Caki2 (cell line): ENCODE data around the gene SEL1L. TPM values are rescaled to one million over a fixed set of nuclear protein-coding genes. Genes with fewer than 3 reads are reported as not detected.
"Not testable (repeated sequence)": the region's sequence is repeated elsewhere in the genome, so short reads cannot be mapped to it uniquely, and the experiment has no call there.

Source experiments
- DNase-seq: peaks from one replicate; pipeline ENCODE4 v3.0.0-alpha.2; 2015; ENCODE audit warnings: low read depth
- in situ Hi-C: cut with HindIII; loops from 2 replicates; pipeline ENCODE4 v1.10.0; 2016; ENCODE audit warnings: low sequenced_read_pairs, low pct_unique_long_range_greater_than_20kb, mixed read lengths
- total RNA-seq: library from RNA; depleted of rRNA; stranded (reverse); fragments of >200 nt; shearing (Covaris generic); gene quantifications from 2 replicates; pipeline ENCODE4 v1.2.3, GENCODE V29; 2014; ENCODE audit warnings: low replicate concordance; rRNA removed

The SEL1L gene
- total RNA-seq, 1 experiment from 2014 or later, result 26.1 TPM

DNA sequence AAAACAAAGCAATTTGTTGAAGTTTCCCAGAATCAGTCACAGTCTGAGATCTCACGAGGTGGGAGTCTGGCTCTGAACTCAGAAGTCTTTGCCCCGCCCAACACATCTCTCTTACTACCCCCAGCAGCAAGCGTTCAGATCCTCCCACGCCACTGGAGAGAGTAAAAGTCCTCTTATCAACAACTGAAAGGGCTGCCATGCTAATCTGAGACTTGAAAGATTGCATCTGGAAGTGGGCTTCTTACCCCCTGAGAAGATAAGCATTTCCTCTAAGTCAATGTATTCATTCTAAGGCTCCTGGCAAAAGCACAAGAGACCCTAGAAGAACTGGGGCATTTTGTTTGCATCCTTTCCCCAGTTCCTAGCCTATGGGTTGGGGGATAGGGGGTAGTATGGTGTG lies 99.4 kb downstream of the SEL1L start:
- no peak for DNase-seq
- in situ Hi-C loops, result no loop called here

DNA sequence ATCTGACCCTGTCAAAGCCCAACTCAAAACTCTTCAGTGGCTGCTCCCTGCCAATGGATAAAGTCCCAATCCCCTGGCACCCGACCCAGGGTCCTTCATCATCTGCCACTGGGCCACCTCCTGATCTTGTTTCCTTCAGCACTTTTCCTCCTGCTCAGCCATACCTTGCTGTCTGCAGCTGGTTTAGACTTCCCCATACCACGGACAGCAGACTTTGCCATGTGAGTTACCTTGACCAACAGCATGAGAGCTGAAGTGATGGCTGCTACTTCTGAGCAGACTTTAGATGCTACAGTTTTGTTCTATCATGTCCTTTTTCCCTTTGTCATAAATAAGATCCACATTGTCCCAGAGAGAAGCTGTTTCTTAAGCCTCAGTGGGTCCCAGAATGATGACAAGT lies 100.3 kb downstream of the SEL1L start:
- in situ Hi-C loops, result no loop called here
- no peak for DNase-seq

DNA sequence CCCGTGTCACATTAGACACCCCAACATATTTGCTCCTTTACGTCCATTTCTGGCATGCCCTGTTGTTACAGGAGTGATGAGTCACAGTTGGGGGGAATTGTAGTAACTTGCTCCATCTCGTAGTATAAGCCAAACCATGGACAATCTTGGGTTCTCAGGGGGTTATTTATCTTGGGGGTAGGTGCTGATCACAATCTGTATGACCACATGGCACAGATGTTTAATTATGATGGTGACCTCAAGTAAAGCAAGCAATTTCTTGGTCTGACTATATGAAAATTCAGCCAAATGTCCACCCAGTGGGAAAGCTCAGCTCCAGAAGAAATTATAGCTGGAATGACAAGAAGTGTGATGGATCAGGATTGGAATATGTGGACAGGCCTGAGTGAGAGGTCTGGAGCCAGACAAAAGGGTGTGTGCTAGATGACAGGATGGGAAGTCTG lies 101.4 kb downstream of the SEL1L start:
- in situ Hi-C loops, result no loop called here

DNA sequence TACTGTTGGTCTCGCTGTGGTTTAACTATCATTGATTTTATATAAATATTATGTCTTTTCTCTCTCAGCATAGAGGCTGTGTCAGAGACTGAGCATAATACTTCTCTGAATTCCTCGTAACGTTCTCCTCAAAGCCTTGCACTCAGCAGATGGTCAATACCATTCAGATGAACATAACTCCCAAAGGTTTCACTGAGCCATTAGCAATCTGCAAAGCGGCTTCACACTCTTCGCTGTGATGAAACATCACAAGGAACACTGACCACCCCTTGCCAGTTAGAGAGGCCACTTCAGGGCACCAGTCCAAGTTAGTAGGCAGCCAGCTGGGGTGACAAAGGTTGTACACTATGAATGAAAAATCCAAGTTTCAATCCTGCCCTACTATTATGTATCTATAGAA lies 103.4 kb downstream of the SEL1L start:
- DNase-seq, result no peak
- in situ Hi-C loops, result no loop called here

More for the DNA sequence above, 101.4 kb downstream of the SEL1L start:
- DNase-seq, result no peak

- in situ Hi-C loops, DNase-seq: not testable (repeated sequence)
Observed at GRCh38 chr14:81429749-81430148, 103.9 kb downstream of the SEL1L start.

- no peak for DNase-seq
- in situ Hi-C loops, result no loop called here
Observed at GRCh38 chr14:81429028-81429427, 104.6 kb downstream of the SEL1L start.

- peak; percentile 41 for DNase-seq
Observed at GRCh38 chr14:81427348-81428058, 106.2 kb downstream of the SEL1L start.

DNA sequence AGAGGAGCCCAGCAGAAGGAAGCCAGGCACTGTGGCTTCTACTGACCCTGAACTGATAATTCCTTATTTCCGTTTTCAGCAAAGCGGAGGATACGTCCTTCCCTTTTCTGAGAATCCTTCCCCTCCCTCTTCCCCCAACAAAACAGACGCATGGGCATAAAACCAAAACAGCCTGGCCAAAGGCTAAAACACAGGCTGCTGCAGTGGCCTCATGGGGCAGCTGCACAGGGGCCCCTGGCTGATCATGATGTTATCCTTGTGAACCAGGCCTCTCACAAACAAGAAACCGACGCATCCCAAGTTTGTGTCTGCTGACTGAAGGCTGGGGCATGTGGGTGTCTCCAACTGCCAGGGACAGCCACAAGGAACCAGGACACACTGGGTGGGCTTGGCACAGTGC lies 110.1 kb downstream of the SEL1L start:
- in situ Hi-C loops, result no loop called here
- DNase-seq, result no peak

More at GRCh38 chr14:81427348-81428058, 106.2 kb downstream of the SEL1L start:
- in situ Hi-C loops, result no loop called here

Other genes with a start within 250 kb of the SEL1L start
- 7.2 and 9.8 TPM in 2 replicates for gene STON2, start 133.5 kb downstream of the SEL1L start, total RNA-seq